Measurements from ENCODE around the gene MLC1. TPM values are rescaled to one million over a fixed set of nuclear protein-coding genes. Genes with fewer than 3 reads are reported as not detected.

The MLC1 gene
- 100 to 1,000 TPM in 1 of 3 donors, 10 to 100 TPM in 2; 64.8 to 123 (median 71.7) TPM for polyA plus RNA-seq

GRCh38 chr22:50085211-50085972, at the start of gene MLC1:
MLC1 (minus strand) TSS chr22:50085426; CDS start chr22:50084902, 524 bp downstream.
- peak; percentile 79 to 84 (median 80) for DNase-seq
- H3K36me3 Mint-ChIP-seq, result peaks cover 0 to 4% (median 0%) of the 10 kb centered on the region in 3 donors
- peaks cover 16 to 17% of the 10 kb centered on the region in 2 donors for H3K4me1 Mint-ChIP-seq
- H3K27me3 Mint-ChIP-seq (ENCODE audit: low read depth in 3 of 3), result peaks cover 7 to 14% (median 10%) of the 10 kb centered on the region in 3 donors
- no peak within 1 kb of the TSS for H3K27ac Mint-ChIP-seq
- no peak within 1 kb of the TSS for H3K4me3 Mint-ChIP-seq
- no peaks in the 10 kb centered on the region for H3K9me3 Mint-ChIP-seq

GRCh38 chr22:50134481-50134880, 49.3 kb upstream of the MLC1 start:
- Mint-ChIP-seq H3K4me3 (no peak overlapping the region), H3K4me1 (no peaks in the 10 kb centered on the region), H3K27me3 (ENCODE audit: low read depth in 3 of 3) (peaks cover 2 to 9% (median 6%) of the 10 kb centered on the region in 3 donors), H3K36me3 (peaks cover 0 to 4% (median 0%) of the 10 kb centered on the region in 3 donors), H3K9me3 (no peaks in the 10 kb centered on the region), H3K27ac (no peak overlapping the region)
- DNase-seq, result no peak

- peaks cover 2 to 13% (median 6%) of the 10 kb centered on the region in 3 donors for H3K27me3 Mint-ChIP-seq (ENCODE audit: low read depth in 3 of 3)
- no peak for DNase-seq
- no peaks in the 10 kb centered on the region for H3K9me3 Mint-ChIP-seq
- H3K4me3 Mint-ChIP-seq, result no peak overlapping the region
- peaks cover 0 to 4% (median 0%) of the 10 kb centered on the region in 3 donors for H3K36me3 Mint-ChIP-seq
- H3K4me1 Mint-ChIP-seq, result no peaks in the 10 kb centered on the region
- no peak overlapping the region for H3K27ac Mint-ChIP-seq
Observed at GRCh38 chr22:50131894-50132293, 46.7 kb upstream of the MLC1 start.

GRCh38 chr22:50129121-50129736, 44.0 kb upstream of the MLC1 start:
- Mint-ChIP-seq H3K9me3 (peaks cover 2 to 5% (median 4%) of the 10 kb centered on the region in 6 donors), H3K27me3 (ENCODE audit: low read depth in 3 of 3) (peaks cover 2 to 18% (median 9%) of the 10 kb centered on the region in 3 donors), H3K4me1 (no peaks in the 10 kb centered on the region), H3K27ac (no peak overlapping the region), H3K4me3 (no peak overlapping the region), H3K36me3 (peaks cover 2 to 6% (median 3%) of the 10 kb centered on the region in 3 donors)
- DNase-seq, result no peak

GRCh38 chr22:50125029-50125428, 39.8 kb upstream of the MLC1 start:
- Mint-ChIP-seq H3K27ac (no peak overlapping the region), H3K4me3 (no peak overlapping the region), H3K4me1 (no peaks in the 10 kb centered on the region), H3K27me3 (ENCODE audit: low read depth in 3 of 3) (peaks cover 4 to 18% (median 8%) of the 10 kb centered on the region in 3 donors), H3K9me3 (peaks cover 12 to 23% (median 16%) of the 10 kb centered on the region in 6 donors), H3K36me3 (peaks cover 10 to 14% (median 11%) of the 10 kb centered on the region in 3 donors)
- no peak for DNase-seq

- Mint-ChIP-seq H3K4me3 (no peak overlapping the region), H3K9me3 (peaks cover 12 to 23% (median 16%) of the 10 kb centered on the region in 6 donors), H3K4me1 (no peaks in the 10 kb centered on the region), H3K27ac (no peak overlapping the region), H3K27me3 (ENCODE audit: low read depth in 3 of 3) (peaks cover 4 to 14% (median 6%) of the 10 kb centered on the region in 3 donors), H3K36me3 (peaks cover 10 to 14% (median 11%) of the 10 kb centered on the region in 3 donors)
- DNase-seq, result no peak
Observed at GRCh38 chr22:50123119-50123518, 37.9 kb upstream of the MLC1 start.

GRCh38 chr22:50121202-50121740, 36.0 kb upstream of the MLC1 start:
- peaks cover 10 to 14% (median 11%) of the 10 kb centered on the region in 3 donors for H3K36me3 Mint-ChIP-seq
- H3K9me3 Mint-ChIP-seq, result peaks cover 12 to 23% (median 16%) of the 10 kb centered on the region in 6 donors
- H3K27ac Mint-ChIP-seq, result peak overlapping the region in 1 of 6 donors; percentile 59
- no peak for DNase-seq
- H3K4me3 Mint-ChIP-seq, result no peak overlapping the region
- H3K4me1 Mint-ChIP-seq, result no peaks in the 10 kb centered on the region
- peaks cover 3 to 13% (median 5%) of the 10 kb centered on the region in 3 donors for H3K27me3 Mint-ChIP-seq (ENCODE audit: low read depth in 3 of 3)

GRCh38 chr22:50119768-50120251, 34.6 kb upstream of the MLC1 start:
- H3K27me3 Mint-ChIP-seq (ENCODE audit: low read depth in 3 of 3), result peaks cover 1 to 9% (median 5%) of the 10 kb centered on the region in 3 donors
- no peaks in the 10 kb centered on the region for H3K4me1 Mint-ChIP-seq
- peaks cover 10 to 11% (median 11%) of the 10 kb centered on the region in 3 donors for H3K36me3 Mint-ChIP-seq
- peak overlapping the region in 1 of 6 donors; percentile 22 for H3K27ac Mint-ChIP-seq
- H3K9me3 Mint-ChIP-seq, result peaks cover 12 to 23% (median 16%) of the 10 kb centered on the region in 6 donors
- H3K4me3 Mint-ChIP-seq, result no peak overlapping the region
- no peak for DNase-seq

- peaks cover 10 to 18% (median 14%) of the 10 kb centered on the region in 6 donors for H3K9me3 Mint-ChIP-seq
- H3K36me3 Mint-ChIP-seq, result peaks cover 9 to 11% (median 9%) of the 10 kb centered on the region in 3 donors
- no peak for DNase-seq
- no peaks in the 10 kb centered on the region for H3K4me1 Mint-ChIP-seq
- H3K4me3 Mint-ChIP-seq, result no peak overlapping the region
- no peak overlapping the region for H3K27ac Mint-ChIP-seq
- peaks cover 1 to 9% (median 5%) of the 10 kb centered on the region in 3 donors for H3K27me3 Mint-ChIP-seq (ENCODE audit: low read depth in 3 of 3)
Observed at GRCh38 chr22:50119169-50119767, 34.0 kb upstream of the MLC1 start.

- peaks cover 6 to 12% (median 8%) of the 10 kb centered on the region in 6 donors for H3K9me3 Mint-ChIP-seq
- H3K27ac Mint-ChIP-seq, result peak overlapping the region in 3 of 6 donors; percentile 35 to 59 (median 38)
Observed at GRCh38 chr22:50118557-50119168, 33.4 kb upstream of the MLC1 start.

GRCh38 chr22:50118129-50118528, 32.9 kb upstream of the MLC1 start:
- Mint-ChIP-seq H3K27ac (peak overlapping the region in 1 of 6 donors; percentile 59), H3K4me1 (peaks cover 0 to 4% of the 10 kb centered on the region in 2 donors), H3K9me3 (peaks cover 1 to 7% (median 4%) of the 10 kb centered on the region in 6 donors), H3K4me3 (no peak overlapping the region), H3K27me3 (ENCODE audit: low read depth in 3 of 3) (peaks cover 1 to 7% (median 2%) of the 10 kb centered on the region in 3 donors), H3K36me3 (peaks cover 0 to 3% (median 0%) of the 10 kb centered on the region in 3 donors)
- DNase-seq, result no peak

More at GRCh38 chr22:50118557-50119168, 33.4 kb upstream of the MLC1 start:
- no peak overlapping the region for H3K4me3 Mint-ChIP-seq
- H3K27me3 Mint-ChIP-seq (ENCODE audit: low read depth in 3 of 3), result peaks cover 1 to 8% (median 5%) of the 10 kb centered on the region in 3 donors
- peaks cover 3 to 6% (median 3%) of the 10 kb centered on the region in 3 donors for H3K36me3 Mint-ChIP-seq
- DNase-seq, result no peak
- H3K4me1 Mint-ChIP-seq, result no peaks in the 10 kb centered on the region

GRCh38 chr22:50117168-50117762, 32.0 kb upstream of the MLC1 start:
- peaks cover 0 to 3% (median 0%) of the 10 kb centered on the region in 6 donors for H3K9me3 Mint-ChIP-seq
- peaks cover 7 to 13% of the 10 kb centered on the region in 2 donors for H3K4me1 Mint-ChIP-seq
- H3K4me3 Mint-ChIP-seq, result no peak overlapping the region
- no peak for DNase-seq
- peak overlapping the region in 1 of 6 donors; percentile 14 for H3K27ac Mint-ChIP-seq
- H3K36me3 Mint-ChIP-seq, result peaks cover 0 to 3% (median 0%) of the 10 kb centered on the region in 3 donors
- peaks cover 2 to 9% (median 2%) of the 10 kb centered on the region in 3 donors for H3K27me3 Mint-ChIP-seq (ENCODE audit: low read depth in 3 of 3)

Data from immature natural killer cell (primary cell).